IPS-20b (cell line): Measurements from ENCODE around the gene PIP4K2C.
"Not testable (repeated sequence)": the region's sequence is repeated elsewhere in the genome, so short reads cannot be mapped to it uniquely, and the experiment has no call there.

ENCODE experiments used
- H3K27ac ChIP-seq: one replicate; pipeline ENCODE4 v1.5.1; 2013; ENCODE audit warnings: low read length
- H3K27me3 ChIP-seq: 2 replicates; pipeline ENCODE4 v1.6.1; 2013; ENCODE audit warnings: mild to moderate bottlenecking, low read length, inconsistent platforms; ENCODE audit not compliant: insufficient read depth
- H3K36me3 ChIP-seq: 2 replicates; pipeline ENCODE4 v1.6.1; 2013; ENCODE audit warnings: low read depth, mild to moderate bottlenecking, inconsistent platforms, low read length, moderate library complexity; ENCODE audit not compliant: insufficient read depth
- H3K4me1 ChIP-seq: 2 replicates; pipeline ENCODE4 v1.6.1; 2013; ENCODE audit warnings: mild to moderate bottlenecking, control low read depth, inconsistent platforms, low read length, moderate library complexity; ENCODE audit not compliant: insufficient read depth
- H3K4me3 ChIP-seq: 2 replicates; pipeline ENCODE4 v1.5.1; 2013; ENCODE audit warnings: mild to moderate bottlenecking, low read length, inconsistent platforms
- H3K9ac ChIP-seq: 2 replicates; pipeline ENCODE4 v1.6.1; 2013; ENCODE audit warnings: low read depth, mild to moderate bottlenecking, inconsistent platforms, low read length, moderate library complexity
- H3K9me3 ChIP-seq: 2 replicates; pipeline ENCODE4 v1.6.1; 2013; ENCODE audit warnings: mild to moderate bottlenecking, low read depth, low read length, inconsistent platforms; ENCODE audit not compliant: insufficient read depth

PIP4K2C gene

GRCh38 chr12:57579677-57580465, 11.1 kb upstream of the PIP4K2C start:
- Histone ChIP-seq H3K4me1 (no peaks in the 10 kb centered on the region), H3K9ac (no peak overlapping the region), H3K27me3 (no peaks in the 10 kb centered on the region), H3K36me3 (peaks cover 86% of the 10 kb centered on the region), H3K27ac (no peak overlapping the region), H3K9me3 (no peaks in the 10 kb centered on the region), H3K4me3 (no peak overlapping the region)

DNA sequence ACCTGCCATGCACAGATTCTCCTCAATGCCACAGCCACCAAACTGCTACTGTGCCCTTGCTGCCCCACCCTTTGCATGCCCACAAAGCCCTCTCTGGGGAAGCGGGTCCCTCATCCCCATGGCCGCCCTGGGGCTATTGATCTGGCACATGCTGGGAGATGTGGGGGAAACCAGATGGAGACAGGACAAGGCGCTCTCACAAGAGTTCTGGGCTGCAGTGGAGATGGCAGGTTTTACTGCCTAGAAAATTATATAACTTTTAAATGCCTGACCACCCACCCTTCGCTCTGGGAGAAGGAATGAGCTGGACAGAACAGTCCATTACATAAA, 10.6 kb upstream of the PIP4K2C start:
- Histone ChIP-seq H3K27me3 (no peaks in the 10 kb centered on the region), H3K27ac (no peak overlapping the region), H3K9me3 (no peaks in the 10 kb centered on the region), H3K9ac (no peak overlapping the region), H3K4me1 (no peaks in the 10 kb centered on the region), H3K36me3 (peaks cover 80% of the 10 kb centered on the region), H3K4me3 (no peak overlapping the region)

- Histone ChIP-seq H3K4me3 (no peak overlapping the region), H3K27me3 (no peaks in the 10 kb centered on the region), H3K27ac (no peak overlapping the region), H3K4me1 (no peaks in the 10 kb centered on the region), H3K9ac (no peak overlapping the region), H3K36me3 (peaks cover 66% of the 10 kb centered on the region), H3K9me3 (no peaks in the 10 kb centered on the region)
These were observed 9.2 kb upstream of the PIP4K2C start for GRCh38 chr12:57581802-57582201.

GRCh38 chr12:57582440-57582839, 8.6 kb upstream of the PIP4K2C start:
- Histone ChIP-seq H3K27me3 (no peaks in the 10 kb centered on the region; the same call in 1 of the 2 replicates), H3K9me3 (no peaks in the 10 kb centered on the region), H3K9ac (no peak overlapping the region), H3K4me3 (no peak overlapping the region), H3K36me3 (peaks cover 60% of the 10 kb centered on the region), H3K27ac (no peak overlapping the region), H3K4me1 (no peaks in the 10 kb centered on the region)

GRCh38 chr12:57583008-57583831, 7.8 kb upstream of the PIP4K2C start:
- Histone ChIP-seq H3K36me3 (peaks cover 52% of the 10 kb centered on the region), H3K9ac (no peak overlapping the region), H3K27ac (no peak overlapping the region), H3K27me3 (peaks cover 7% of the 10 kb centered on the region), H3K4me3 (no peak overlapping the region), H3K4me1 (no peaks in the 10 kb centered on the region), H3K9me3 (no peaks in the 10 kb centered on the region)

GRCh38 chr12:57584050-57584449, 6.9 kb upstream of the PIP4K2C start:
- H3K9me3 ChIP-seq: no peaks in the 10 kb centered on the region
- peaks cover 11% of the 10 kb centered on the region for H3K27me3 ChIP-seq
- no peak overlapping the region for H3K9ac ChIP-seq
- H3K36me3 ChIP-seq: peaks cover 44% of the 10 kb centered on the region
- no peak overlapping the region for H3K27ac ChIP-seq
- no peak overlapping the region for H3K4me3 ChIP-seq
- no peaks in the 10 kb centered on the region for H3K4me1 ChIP-seq

DNA sequence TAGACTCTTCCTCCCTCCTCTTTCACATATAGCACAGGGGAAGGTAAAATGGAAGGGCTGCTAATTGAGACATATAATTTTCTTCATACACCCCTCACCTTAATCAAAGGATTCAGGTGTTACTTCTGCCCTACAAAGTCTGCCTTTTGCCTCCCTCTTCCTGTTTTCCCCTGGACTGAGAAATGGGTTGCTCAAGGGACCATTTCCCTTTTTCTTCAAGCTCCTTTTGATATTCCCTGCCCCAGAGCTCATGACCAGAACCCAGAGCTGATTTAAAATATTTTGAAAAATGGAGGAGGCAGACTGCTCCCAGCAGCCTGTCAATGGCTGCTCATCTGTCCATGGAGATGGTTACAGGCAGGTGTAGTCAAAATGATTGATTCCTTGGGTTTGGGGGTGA, 6.3 kb upstream of the PIP4K2C start:
- Histone ChIP-seq H3K4me1 (no peaks in the 10 kb centered on the region), H3K27ac (no peak overlapping the region), H3K36me3 (peaks cover 37% of the 10 kb centered on the region), H3K27me3 (peaks cover 11% of the 10 kb centered on the region), H3K4me3 (no peak overlapping the region), H3K9me3 (no peaks in the 10 kb centered on the region), H3K9ac (no peak overlapping the region)

- Histone ChIP-seq H3K9me3 (no peaks in the 10 kb centered on the region), H3K4me1 (no peaks in the 10 kb centered on the region), H3K27ac (no peak overlapping the region), H3K36me3 (peaks cover 33% of the 10 kb centered on the region), H3K4me3 (no peak overlapping the region), H3K27me3 (peaks cover 11% of the 10 kb centered on the region), H3K9ac (no peak overlapping the region)
These were observed 5.8 kb upstream of the PIP4K2C start for GRCh38 chr12:57585156-57585555.

DNA sequence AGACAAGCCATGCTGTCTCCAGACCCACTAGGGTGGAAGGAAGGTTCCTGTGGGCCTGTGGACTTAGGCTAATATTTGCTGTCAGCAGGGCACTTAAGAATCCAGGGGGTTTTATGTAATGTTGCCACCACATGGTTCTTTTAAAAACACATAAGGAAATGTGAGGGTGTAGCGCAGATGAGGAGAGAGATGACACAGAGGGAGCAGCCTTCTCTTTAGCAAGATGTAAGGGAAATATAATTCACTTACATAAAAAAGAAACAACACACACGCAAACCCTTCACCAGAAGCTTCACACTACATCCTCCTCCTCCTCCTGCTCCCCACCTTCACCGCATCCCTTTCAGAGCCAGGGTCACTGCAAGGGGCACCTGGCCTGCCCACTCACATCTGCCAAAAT, 4.9 kb upstream of the PIP4K2C start:
- Histone ChIP-seq H3K9me3 (no peaks in the 10 kb centered on the region), H3K27me3 (peaks cover 11% of the 10 kb centered on the region), H3K27ac (no peak overlapping the region), H3K4me1 (no peaks in the 10 kb centered on the region), H3K4me3 (no peak overlapping the region), H3K9ac (no peak overlapping the region), H3K36me3 (peaks cover 23% of the 10 kb centered on the region)

DNA sequence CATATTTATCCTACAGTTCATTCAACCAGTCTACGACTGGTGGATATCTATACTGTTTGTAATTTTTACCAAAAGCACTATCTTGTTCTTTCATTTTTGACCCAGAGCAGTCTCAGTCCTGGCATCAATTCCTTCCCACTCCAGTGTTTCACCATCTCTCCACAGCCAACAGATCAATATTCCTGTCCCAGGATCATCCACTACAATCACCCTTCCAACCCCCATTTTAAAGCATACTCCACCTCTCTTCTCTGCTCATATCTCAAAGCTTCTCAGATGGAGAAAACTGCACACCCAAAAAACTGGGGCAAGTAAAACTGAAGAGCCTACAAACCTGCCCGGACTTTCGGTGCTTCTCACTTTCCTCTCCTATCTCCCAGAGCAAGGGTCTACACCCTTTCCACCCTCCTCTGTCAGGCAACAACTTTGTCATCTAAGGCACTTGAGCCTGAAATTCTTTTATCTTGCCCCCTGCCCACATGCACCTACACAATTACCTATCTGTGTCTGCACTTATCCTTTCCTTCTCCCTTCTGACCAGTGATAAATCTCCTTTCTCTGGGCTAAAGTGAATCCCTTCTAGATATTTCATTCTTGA, 4.1 kb upstream of the PIP4K2C start:
- Histone ChIP-seq H3K4me1 (0 out of 2 replicates have a peak, but pooled peaks cover under 1% of the 10 kb centered on the region), H3K4me3 (no peak overlapping the region), H3K36me3 (peaks cover 15% of the 10 kb centered on the region; the same call in 1 of the 2 replicates), H3K9ac (no peak overlapping the region), H3K27me3 (peaks cover 15% of the 10 kb centered on the region), H3K9me3 (no peaks in the 10 kb centered on the region), H3K27ac (no peak overlapping the region)

DNA sequence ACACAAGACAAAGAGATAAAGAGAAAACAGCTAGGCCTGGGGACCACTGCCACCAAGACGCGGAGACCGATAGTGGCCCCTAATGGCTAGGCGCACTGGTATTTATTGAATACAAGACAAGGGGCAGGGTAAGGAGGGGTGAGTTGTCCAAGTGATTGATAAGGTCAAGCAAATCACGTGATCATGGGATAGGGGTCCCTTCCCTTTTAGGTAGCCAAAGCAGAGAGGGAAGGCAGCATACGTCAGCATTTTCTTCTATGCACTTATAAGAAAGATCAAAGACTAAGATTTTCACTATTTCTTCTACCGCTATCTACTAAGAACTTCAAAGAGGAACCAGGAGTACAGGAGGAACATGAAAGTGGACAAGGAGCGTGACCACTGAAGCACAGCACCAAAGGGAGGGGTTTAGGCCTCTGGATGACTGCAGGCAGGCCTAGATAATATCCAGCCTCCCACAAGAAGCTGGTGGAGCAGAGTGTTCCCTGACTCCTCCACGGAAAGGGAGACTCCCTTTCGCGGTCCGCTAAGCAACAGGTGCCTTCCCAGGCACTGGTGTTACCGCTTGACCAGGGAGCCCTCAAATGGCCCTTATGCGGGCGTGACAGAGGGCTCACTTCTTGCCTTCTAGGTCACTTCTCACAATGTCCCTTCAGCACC, 1.9 kb upstream of the PIP4K2C start:
- not testable (repeated sequence) for H3K27ac ChIP-seq, H3K4me1 ChIP-seq, H3K9ac ChIP-seq, H3K4me3 ChIP-seq, H3K9me3 ChIP-seq, H3K36me3 ChIP-seq
- peaks cover 16% of the 10 kb centered on the region for H3K27me3 ChIP-seq
